ENCODE data around the gene FGFR3. TPM values are rescaled to one million over a fixed set of nuclear protein-coding genes. Genes with fewer than 3 reads are reported as not detected.

FGFR3 gene
- total and polyA plus RNA-seq, 10 donors, result 1.0 to 7.5 (median 3.5) TPM

- TF ChIP-seq, protein P1, sequence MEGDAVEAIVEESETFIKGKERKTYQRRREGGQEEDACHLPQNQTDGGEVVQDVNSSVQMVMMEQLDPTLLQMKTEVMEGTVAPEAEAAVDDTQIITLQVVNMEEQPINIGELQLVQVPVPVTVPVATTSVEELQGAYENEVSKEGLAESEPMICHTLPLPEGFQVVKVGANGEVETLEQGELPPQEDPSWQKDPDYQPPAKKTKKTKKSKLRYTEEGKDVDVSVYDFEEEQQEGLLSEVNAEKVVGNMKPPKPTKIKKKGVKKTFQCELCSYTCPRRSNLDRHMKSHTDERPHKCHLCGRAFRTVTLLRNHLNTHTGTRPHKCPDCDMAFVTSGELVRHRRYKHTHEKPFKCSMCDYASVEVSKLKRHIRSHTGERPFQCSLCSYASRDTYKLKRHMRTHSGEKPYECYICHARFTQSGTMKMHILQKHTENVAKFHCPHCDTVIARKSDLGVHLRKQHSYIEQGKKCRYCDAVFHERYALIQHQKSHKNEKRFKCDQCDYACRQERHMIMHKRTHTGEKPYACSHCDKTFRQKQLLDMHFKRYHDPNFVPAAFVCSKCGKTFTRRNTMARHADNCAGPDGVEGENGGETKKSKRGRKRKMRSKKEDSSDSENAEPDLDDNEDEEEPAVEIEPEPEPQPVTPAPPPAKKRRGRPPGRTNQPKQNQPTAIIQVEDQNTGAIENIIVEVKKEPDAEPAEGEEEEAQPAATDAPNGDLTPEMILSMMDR (IDR thresholded peaks at IDR 0.05 in 8 of 11, conservative IDR thresholded peaks at IDR 0.05 in 3 of 11), result no peak
- no peak for TF ChIP-seq POLR2AphosphoS5 (IDR thresholded peaks at IDR 0.05)
- no peak for TF ChIP-seq POLR2A (IDR thresholded peaks at IDR 0.05)
- no peak for DNase-seq
- H3K9me3 ChIP-seq, result no peaks in the 10 kb centered on the region
- H3K27ac ChIP-seq, result no peak overlapping the region
- intact Hi-C loops (cut with DNase I; ENCODE audit: low total_unique reads), result no loop called here
- WGBS, 5 donors, result 79 to 93% (median 86%) methylated on average over 2 of the region's 2 CpGs
- no peaks in the 10 kb centered on the region for H3K27me3 ChIP-seq (replicated peaks in 1 of 7)
- H3K4me1 ChIP-seq, result peaks cover 0 to 11% (median 4%) of the 10 kb centered on the region in 6 donors
- no peak overlapping the region for H3K4me3 ChIP-seq
- peaks cover 0 to 75% (median 30%) of the 10 kb centered on the region in 6 donors for H3K36me3 ChIP-seq
Observed at GRCh38 chr4:1846580-1846979, 53.5 kb downstream of the FGFR3 start.

DNA sequence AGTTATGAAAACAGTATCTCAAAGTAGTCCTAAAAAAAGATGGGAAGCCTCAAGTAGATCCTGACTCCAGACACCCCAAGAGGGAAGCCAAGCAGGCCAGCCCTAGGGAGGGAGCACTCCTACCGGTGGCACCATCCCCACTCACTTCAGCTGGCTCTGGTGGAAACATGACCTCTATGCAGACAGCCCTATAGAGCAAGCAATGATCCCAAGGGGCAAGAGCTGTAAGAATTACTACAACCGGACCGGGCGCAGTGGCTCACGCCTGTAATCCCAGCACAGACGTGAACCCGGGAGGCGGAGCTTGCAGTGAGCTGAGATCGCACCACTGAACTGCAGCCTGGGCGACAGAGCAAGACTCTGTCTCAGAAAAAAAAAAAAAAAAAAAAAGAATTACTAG, 57.2 kb downstream of the FGFR3 start:
- no peak for DNase-seq
- H3K27ac ChIP-seq, result no peak overlapping the region
- peaks cover 6 to 45% (median 25%) of the 10 kb centered on the region in 6 donors for H3K4me1 ChIP-seq
- no peak for TF ChIP-seq POLR2AphosphoS5 (IDR thresholded peaks at IDR 0.05)
- TF ChIP-seq, protein P1 (IDR thresholded peaks at IDR 0.05 in 8 of 11, conservative IDR thresholded peaks at IDR 0.05 in 3 of 11), result no peak
- no peak for TF ChIP-seq POLR2A (IDR thresholded peaks at IDR 0.05)
- H3K27me3 ChIP-seq (replicated peaks in 1 of 7), result no peaks in the 10 kb centered on the region
- peaks cover 0 to 42% (median 9%) of the 10 kb centered on the region in 6 donors for H3K36me3 ChIP-seq
- H3K4me3 ChIP-seq, result no peak overlapping the region
- 85 to 94% (median 90%) methylated on average over 10 of the region's 10 CpGs for WGBS, 5 donors
- H3K9me3 ChIP-seq, result no peaks in the 10 kb centered on the region
- intact Hi-C loops (cut with DNase I; ENCODE audit: low total_unique reads), result no loop called here

- Histone ChIP-seq H3K9me3 (no peaks in the 10 kb centered on the region), H3K27ac (no peak overlapping the region), H3K36me3 (peaks cover 0 to 33% (median 4%) of the 10 kb centered on the region in 6 donors), H3K4me3 (no peak overlapping the region), H3K27me3 (replicated peaks in 1 of 7) (no peaks in the 10 kb centered on the region), H3K4me1 (peaks cover 6 to 48% (median 28%) of the 10 kb centered on the region in 6 donors)
- intact Hi-C loops (cut with DNase I; ENCODE audit: low total_unique reads), result no loop called here
- DNase-seq, result peak; percentile 56
- TF ChIP-seq, protein P1 (IDR thresholded peaks at IDR 0.05 in 8 of 11, conservative IDR thresholded peaks at IDR 0.05 in 3 of 11), result no peak
- no peak for TF ChIP-seq POLR2AphosphoS5 (IDR thresholded peaks at IDR 0.05)
- TF ChIP-seq POLR2A (IDR thresholded peaks at IDR 0.05), result no peak
- WGBS, 5 donors, result 84 to 91% (median 88%) methylated on average over 10 to 11 of the region's 11 CpGs
Observed at GRCh38 chr4:1851160-1851559, 58.1 kb downstream of the FGFR3 start.

- DNase-seq, result peak; percentile 59
- TF ChIP-seq, protein P1 (IDR thresholded peaks at IDR 0.05 in 8 of 11, conservative IDR thresholded peaks at IDR 0.05 in 3 of 11), result no peak
- no peak for TF ChIP-seq POLR2A (IDR thresholded peaks at IDR 0.05)
- TF ChIP-seq POLR2AphosphoS5 (IDR thresholded peaks at IDR 0.05), result no peak
- intact Hi-C loops (cut with DNase I; ENCODE audit: low total_unique reads), result no loop called here
- H3K36me3 ChIP-seq, result peaks cover 0 to 27% (median 2%) of the 10 kb centered on the region in 6 donors
- H3K27ac ChIP-seq, result no peak overlapping the region
- 83 to 92% (median 87%) methylated on average over 16 of the region's 16 CpGs for WGBS, 5 donors
- H3K4me3 ChIP-seq, result no peak overlapping the region
- no peaks in the 10 kb centered on the region for H3K27me3 ChIP-seq (replicated peaks in 1 of 7)
- peaks cover 7 to 52% (median 31%) of the 10 kb centered on the region in 6 donors for H3K4me1 ChIP-seq
- no peaks in the 10 kb centered on the region for H3K9me3 ChIP-seq
Observed at GRCh38 chr4:1851575-1852410, 58.7 kb downstream of the FGFR3 start.
